ENCODE data around the gene ZSWIM7.

GRCh38 chr17:16013943-16014407 lies 14.5 kb upstream of the ZSWIM7 start:
- TF ChIP-seq, protein P1, sequence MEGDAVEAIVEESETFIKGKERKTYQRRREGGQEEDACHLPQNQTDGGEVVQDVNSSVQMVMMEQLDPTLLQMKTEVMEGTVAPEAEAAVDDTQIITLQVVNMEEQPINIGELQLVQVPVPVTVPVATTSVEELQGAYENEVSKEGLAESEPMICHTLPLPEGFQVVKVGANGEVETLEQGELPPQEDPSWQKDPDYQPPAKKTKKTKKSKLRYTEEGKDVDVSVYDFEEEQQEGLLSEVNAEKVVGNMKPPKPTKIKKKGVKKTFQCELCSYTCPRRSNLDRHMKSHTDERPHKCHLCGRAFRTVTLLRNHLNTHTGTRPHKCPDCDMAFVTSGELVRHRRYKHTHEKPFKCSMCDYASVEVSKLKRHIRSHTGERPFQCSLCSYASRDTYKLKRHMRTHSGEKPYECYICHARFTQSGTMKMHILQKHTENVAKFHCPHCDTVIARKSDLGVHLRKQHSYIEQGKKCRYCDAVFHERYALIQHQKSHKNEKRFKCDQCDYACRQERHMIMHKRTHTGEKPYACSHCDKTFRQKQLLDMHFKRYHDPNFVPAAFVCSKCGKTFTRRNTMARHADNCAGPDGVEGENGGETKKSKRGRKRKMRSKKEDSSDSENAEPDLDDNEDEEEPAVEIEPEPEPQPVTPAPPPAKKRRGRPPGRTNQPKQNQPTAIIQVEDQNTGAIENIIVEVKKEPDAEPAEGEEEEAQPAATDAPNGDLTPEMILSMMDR (conservative IDR thresholded peaks at IDR 0.05; ENCODE audit: low read depth, low read length): peak; percentile 67
- no peak for TF ChIP-seq POLR2A (IDR thresholded peaks at IDR 0.05; ENCODE audit: low read depth, low read length)

Data from IMR-90 (cell line).